Measurements from ENCODE around the gene TMEM258. TPM values are rescaled to one million over a fixed set of nuclear protein-coding genes. Genes with fewer than 3 reads are reported as not detected.

TMEM258 gene
- total and polyA plus RNA-seq, 9 of the 15 experiments (the other 6 are each of a cell fraction or from before 2014, with no cell fraction given): 97.2 to 856 (median 231) TPM

- peak; percentile 69 for TF ChIP-seq ZBTB40 (IDR thresholded peaks at IDR 0.05)
- no peak for TF ChIP-seq ZBTB40 (CRISPR knock-in tag; IDR thresholded peaks at IDR 0.05)
- 0 out of 2 replicates have a peak, but pooled peaks have one; percentile 5 for TF ChIP-seq NFIC (IDR thresholded peaks at IDR 0.05)
- TF ChIP-seq CTCF (IDR thresholded peaks at IDR 0.05 in 2 of 3, conservative IDR thresholded peaks at IDR 0.05 in 1 of 3; ENCODE audit: insufficient read depth in 2 of 3, low read depth in 1 of 3, low read length in 3 of 3): peak; percentile 86 to 93 (median 92)
- TF ChIP-seq ZNF232 (CRISPR knock-in tag; IDR thresholded peaks at IDR 0.05): no peak
- no peak for TF ChIP-seq ZNF384 (IDR thresholded peaks at IDR 0.05; ENCODE audit: low read depth, low read length)
- TF ChIP-seq SMARCA4 (IDR thresholded peaks at IDR 0.05): no peak
- TF ChIP-seq ZNF280B (CRISPR knock-in tag; IDR thresholded peaks at IDR 0.05): peak; percentile 78; the same call in 1 of the 2 replicates
- peak in 1 of 2 experiments; percentile 18; a peak in 1 of 4 replicates for TF ChIP-seq MAZ (CRISPR knock-in tag; conservative IDR thresholded peaks at IDR 0.05 in 1 of 2, IDR thresholded peaks at IDR 0.05 in 1 of 2)
- no peak for TF ChIP-seq ZNF24 (IDR thresholded peaks at IDR 0.05)
- 0 out of 2 replicates have a peak, but pooled peaks have one; percentile 61 for TF ChIP-seq NFXL1 (CRISPR knock-in tag; IDR thresholded peaks at IDR 0.05)
- TF ChIP-seq SREBF2 (CRISPR knock-in tag; IDR thresholded peaks at IDR 0.05): no peak
- no peak for TF ChIP-seq ZNF511 (CRISPR knock-in tag; IDR thresholded peaks at IDR 0.05)
- 0 out of 2 replicates have a peak, but pooled peaks have one; percentile 31 for TF ChIP-seq MYNN (IDR thresholded peaks at IDR 0.05)
- TF ChIP-seq MYNN (CRISPR knock-in tag; IDR thresholded peaks at IDR 0.05): no peak
- peak; percentile 28 for TF ChIP-seq RBM25 (IDR thresholded peaks at IDR 0.05; ENCODE audit: low read depth, low read length, severe bottlenecking)
These were observed 5.0 kb upstream of the TMEM258 start (continued) for GRCh38 chr11:61797263-61797944.

All from K562 (cell line).